GM20431 (cell line): ENCODE measurements around the gene PTPRCAP.
"Not testable (repeated sequence)": the region's sequence is repeated elsewhere in the genome, so short reads cannot be mapped to it uniquely, and the experiment has no call there.

Source experiments
- in situ Hi-C: fragments of 300-500 bp; cut with MseI, MboI; formaldehyde crosslinking; loops from one replicate; pipeline ENCODE4 v1.15.0; 2020; ENCODE audit warnings: low sequenced_read_pairs; ENCODE audit not compliant: unreplicated experiment

Gene PTPRCAP

GRCh38 chr11:67429038-67429668 lies 8.3 kb downstream of the PTPRCAP start:
- in situ Hi-C loops, result no loop called here

GRCh38 chr11:67428052-67429001 lies 9.2 kb downstream of the PTPRCAP start, which contains the start of gene RPS6KB2:
TSS of gene RPS6KB2 (plus strand) at chr11:67428494. CDS start at chr11:67428546, 52 bp downstream.
- in situ Hi-C loops, result no loop called here

- in situ Hi-C loops, result not testable (repeated sequence)
Observed at GRCh38 chr11:67427364-67427859, 10.1 kb downstream of the PTPRCAP start.

- in situ Hi-C loops, result no loop called here
Observed at GRCh38 chr11:67423891-67424613, 13.4 kb downstream of the PTPRCAP start.

- in situ Hi-C loops, result no loop called here
Observed at GRCh38 chr11:67423466-67423865, 14.0 kb downstream of the PTPRCAP start.

- in situ Hi-C loops, result no loop called here
Observed at GRCh38 chr11:67422891-67423290, 14.6 kb downstream of the PTPRCAP start.

- in situ Hi-C loops, result no loop called here
Observed at GRCh38 chr11:67421430-67422031, 16.0 kb downstream of the PTPRCAP start.

- in situ Hi-C loops, result no loop called here
Observed at GRCh38 chr11:67420646-67421429, 16.6 kb downstream of the PTPRCAP start.

- in situ Hi-C loops, result no loop called here
Observed at GRCh38 chr11:67420147-67420645, 17.3 kb downstream of the PTPRCAP start.

- in situ Hi-C loops, result no loop called here
Observed at GRCh38 chr11:67419325-67420049, 18.0 kb downstream of the PTPRCAP start.

GRCh38 chr11:67418476-67419281 lies 18.8 kb downstream of the PTPRCAP start:
- in situ Hi-C loops, result no loop called here

GRCh38 chr11:67417425-67417824 lies 20.1 kb downstream of the PTPRCAP start:
- in situ Hi-C loops, result no loop called here

GRCh38 chr11:67416416-67417335 lies 20.8 kb downstream of the PTPRCAP start:
- in situ Hi-C loops, result no loop called here

GRCh38 chr11:67415501-67416304 lies 21.8 kb downstream of the PTPRCAP start, which contains the start of gene CARNS1:
TSS of gene CARNS1 (plus strand) at chr11:67415678. CDS start at chr11:67416200, 522 bp downstream.
- in situ Hi-C loops, result no loop called here

- in situ Hi-C loops, result no loop called here
Observed at GRCh38 chr11:67413266-67413849, 24.1 kb downstream of the PTPRCAP start.
